ENCODE results near the gene OR2A5.
"Not testable (repeated sequence)": the region's sequence is repeated elsewhere in the genome, so short reads cannot be mapped to it uniquely, and the experiment has no call there.

OR2A5 gene

DNA sequence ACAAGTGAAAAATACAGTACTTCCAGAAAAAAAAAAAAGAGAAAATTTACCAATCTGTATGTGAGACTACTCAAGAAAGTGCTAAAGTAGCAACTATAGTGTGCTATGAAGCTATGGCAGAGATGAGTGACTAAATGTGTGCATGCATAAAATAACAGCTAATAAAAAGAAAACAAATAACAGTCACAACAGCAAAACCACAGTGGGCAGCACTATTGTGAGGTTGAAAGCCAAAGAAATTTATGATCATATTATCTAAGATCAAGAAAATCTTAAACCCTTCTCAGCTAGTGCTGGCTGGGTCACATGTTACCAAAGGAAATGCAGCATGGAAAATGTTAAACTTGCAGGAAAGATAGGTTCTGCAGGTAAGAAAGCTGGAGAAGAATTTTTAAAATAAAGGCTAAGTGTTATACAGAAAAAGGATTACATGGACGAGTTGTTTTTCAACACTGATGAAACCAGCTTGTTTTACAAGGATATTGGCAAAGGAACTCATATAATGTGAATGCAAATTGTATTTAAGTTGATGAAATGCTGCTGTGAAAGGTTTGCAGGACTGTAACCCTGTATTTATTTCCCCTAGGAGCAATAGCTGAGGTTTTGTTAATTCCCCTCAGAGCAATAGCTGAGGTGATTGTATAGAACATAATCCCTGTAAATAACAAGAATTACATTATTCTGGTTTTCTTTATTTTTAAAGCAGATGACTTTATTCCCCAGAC lies 15.6 kb upstream of the OR2A5 start:
- DNase-seq (ENCODE audit: low spot score): no peak

DNA sequence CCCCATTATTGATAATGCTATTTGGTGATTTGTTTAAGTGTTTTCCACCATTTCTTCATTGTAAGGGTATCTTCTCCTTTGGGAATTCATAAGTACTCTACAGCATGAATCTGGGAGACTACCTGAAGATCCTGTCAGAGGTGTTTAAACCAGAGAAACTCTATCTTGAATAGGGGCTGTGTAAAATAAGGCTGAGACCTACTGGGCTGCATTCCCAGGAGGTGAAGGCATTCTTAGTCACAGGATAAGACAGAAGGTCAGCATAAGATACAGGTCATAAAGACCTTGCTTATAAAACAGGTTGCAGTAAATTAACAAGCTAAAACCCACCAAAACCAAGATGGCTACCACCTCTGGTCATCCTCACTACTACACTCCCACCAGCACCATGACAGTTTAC lies 13.4 kb upstream of the OR2A5 start:
- no peak for DNase-seq (ENCODE audit: low spot score)

DNA sequence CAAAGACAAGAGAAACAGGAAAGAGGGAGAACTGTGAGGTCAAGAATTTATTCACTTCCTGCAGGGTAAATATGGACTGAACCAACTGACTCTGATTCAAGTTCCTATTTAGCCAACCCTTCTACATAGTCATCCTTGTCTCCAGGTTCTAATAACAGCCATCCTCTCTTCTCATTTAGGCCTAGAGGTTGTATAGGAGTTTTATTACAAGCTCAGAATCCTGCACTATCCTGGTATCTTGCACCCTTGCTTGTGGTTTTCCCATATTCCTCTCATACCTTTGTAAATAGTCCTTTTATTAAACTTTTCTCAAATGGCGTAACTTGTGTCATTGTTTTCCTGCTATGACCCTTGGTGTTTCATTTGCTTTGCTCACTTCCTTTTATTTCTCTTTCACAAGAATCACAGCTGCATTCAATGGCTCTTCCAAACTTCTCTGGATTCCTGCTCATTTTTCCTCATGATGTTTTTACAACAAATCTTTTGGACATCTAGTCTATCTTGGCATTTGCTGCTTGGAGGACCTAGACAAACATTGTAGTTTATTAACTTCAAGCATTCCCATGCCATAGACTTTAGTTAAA lies 12.4 kb upstream of the OR2A5 start:
- DNase-seq (ENCODE audit: low spot score): no peak

DNA sequence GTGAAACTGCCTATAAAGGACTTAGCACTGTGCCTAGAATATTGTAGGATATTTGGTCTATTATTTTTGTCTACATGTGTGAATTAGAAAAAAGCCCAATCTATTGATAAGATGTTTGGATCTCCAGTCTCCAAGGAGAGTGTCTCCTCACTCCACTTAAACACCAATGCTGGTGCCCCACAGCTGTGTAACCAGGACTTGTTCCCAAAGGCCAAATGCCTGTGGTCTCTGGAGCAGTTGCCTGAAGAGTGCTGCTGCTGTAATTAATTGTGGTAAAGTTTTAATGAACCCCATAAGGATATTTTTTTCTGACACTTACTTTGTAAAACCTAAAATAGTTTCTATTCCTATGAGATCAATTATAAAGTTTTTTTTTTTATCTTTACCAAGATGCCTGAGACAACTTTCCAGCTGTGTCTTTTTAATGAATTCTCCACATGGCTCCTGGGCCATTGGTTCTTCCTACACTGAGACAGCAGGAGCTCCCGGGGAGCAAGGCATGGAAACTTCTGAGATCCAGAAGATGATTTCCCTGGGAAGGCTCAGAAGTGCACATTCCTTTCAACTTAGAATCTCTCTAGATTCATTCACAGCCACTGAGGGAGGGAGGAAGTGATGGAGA lies 11.2 kb upstream of the OR2A5 start:
- no peak for DNase-seq (ENCODE audit: low spot score)

DNA sequence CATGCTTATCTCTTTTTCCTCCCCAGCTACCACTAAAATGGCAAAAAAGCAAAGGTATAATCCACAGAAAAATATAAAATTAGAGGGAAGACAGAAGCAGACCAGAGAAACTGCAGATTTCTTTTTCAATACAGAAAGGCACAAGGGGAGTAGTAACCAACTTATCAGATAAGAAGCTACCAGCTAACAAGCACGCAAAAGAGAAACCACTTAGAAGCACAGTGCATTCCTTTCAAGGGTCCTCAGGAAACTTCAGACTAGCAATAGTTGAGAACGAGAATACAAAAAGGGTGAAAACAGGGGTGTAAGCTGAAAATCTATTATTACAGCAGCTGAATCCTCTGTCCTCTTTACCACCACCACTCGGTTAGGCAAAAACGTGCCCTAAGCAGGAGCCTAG lies 9.9 kb upstream of the OR2A5 start:
- no peak for DNase-seq (ENCODE audit: low spot score)

DNA sequence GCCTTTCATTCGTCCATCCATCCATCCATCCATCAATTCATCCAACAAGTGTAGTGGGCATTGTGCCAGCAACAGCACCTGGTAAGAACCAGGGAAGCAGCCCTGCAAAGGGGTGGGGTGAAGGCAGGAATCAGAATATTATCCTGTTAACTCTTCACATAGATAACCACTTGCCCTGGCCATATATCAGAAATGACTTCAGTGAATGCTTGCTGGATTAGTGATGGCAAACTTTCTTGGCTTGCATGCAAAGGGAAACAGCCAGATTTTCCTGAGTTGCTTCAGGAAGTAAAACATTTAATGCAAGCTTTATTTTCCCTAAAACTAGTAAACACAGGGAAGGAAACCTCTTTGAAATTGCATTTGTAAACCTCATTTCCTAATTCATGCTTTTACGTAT lies 743 bp downstream of the OR2A5 start:
- DNase-seq (ENCODE audit: low spot score): no peak

DNA sequence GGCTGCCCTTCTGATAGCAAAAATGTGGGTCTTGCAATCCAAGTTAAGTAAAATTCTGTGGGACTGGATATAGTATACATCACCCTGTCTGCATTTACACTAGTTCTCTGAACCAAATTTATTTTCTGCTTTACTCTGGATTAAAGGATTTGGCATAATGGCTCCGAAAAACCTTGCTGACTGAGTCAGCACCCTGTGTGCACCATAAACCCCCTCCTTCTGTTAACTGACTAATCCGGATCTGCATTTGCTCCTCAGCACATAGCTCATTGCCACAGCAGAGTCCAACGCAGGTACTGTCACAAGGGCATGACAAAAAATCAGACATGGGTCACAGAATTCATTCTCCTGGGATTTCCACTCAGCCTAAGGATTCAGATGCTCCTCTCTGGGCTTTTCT lies 1.3 kb downstream of the OR2A5 start:
- DNase-seq (ENCODE audit: low spot score): peak; percentile 16

DNA sequence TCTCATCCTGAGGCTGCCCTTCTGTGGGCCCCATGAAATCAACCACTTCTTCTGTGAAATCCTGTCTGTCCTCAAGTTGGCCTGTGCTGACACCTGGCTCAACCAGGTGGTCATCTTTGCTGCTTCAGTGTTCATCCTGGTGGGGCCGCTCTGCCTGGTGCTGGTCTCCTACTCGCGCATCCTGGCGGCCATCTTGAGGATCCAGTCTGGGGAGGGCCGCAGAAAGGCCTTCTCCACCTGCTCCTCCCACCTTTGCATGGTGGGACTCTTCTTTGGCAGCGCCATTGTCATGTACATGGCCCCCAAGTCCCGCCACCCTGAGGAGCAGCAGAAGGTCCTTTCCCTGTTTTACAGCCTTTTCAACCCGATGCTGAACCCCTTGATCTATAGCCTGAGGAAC lies 2.1 kb downstream of the OR2A5 start:
- not testable (repeated sequence) for DNase-seq (ENCODE audit: low spot score)

DNA sequence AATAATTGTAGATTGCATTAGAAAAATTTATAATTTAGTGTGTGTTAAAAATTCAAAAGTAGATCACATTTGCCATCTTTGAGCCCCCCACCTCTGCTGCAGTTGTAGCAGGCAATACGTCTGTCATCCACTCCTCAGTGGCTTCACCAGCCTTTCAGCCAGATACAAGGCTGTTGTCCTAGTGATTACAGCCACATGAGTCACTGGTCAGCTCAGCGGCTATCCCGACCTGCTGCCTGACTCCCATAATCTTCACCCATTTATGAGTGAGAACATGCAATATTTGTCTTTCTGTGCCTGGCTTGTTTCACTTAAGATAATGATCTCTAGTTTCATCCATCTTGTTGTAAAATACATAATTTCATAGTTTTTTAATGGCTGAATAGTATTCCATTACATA lies 9.2 kb downstream of the OR2A5 start:
- DNase-seq (ENCODE audit: low spot score): peak; percentile 55

DNA sequence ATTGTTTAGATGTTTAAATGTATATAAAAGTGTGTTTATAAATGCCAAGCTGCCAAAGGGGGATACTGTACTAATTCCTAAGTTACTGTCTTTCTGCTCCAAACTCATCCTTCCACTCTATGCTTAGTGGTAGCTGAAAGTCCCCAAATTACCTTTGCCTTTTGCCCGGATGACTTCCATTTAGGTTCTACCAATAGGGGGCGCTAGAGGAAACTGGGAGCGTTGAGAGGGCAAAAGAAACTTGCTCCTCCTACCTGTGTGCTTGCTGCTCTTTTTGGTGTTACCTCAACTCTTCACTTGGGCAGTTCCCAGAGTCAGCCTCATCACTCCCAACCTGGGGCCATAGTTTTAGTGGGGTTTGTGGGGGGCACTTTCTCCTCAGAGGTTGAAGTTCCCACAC lies 15.0 kb downstream of the OR2A5 start:
- DNase-seq (ENCODE audit: low spot score): no peak

DNA sequence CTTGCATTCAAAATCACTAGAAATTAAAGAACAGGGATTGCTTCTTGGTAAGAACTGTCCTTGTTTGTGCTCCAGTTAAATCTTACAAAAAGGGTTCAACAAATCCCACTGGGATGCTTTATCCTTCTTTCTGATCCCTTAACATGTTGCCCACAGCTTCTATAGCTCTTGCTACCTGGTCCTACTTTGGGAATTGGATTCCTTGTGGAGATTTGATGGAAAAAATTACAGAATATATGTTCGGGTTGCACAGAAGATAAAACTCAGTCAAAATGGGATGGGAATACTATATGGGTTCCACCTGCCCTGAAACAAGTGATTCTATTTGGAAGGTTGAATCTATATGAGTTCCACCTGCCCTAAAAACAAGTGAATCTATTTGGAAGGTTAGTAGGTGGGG lies 20.8 kb downstream of the OR2A5 start, which contains the start of gene OR2A25:
Gene OR2A25, plus strand, starts transcription at position 301 of the 400 bp plus-strand sequence. CDS start 4,409 bp downstream, outside the sequence.
- DNase-seq (ENCODE audit: low spot score): no peak

DNA sequence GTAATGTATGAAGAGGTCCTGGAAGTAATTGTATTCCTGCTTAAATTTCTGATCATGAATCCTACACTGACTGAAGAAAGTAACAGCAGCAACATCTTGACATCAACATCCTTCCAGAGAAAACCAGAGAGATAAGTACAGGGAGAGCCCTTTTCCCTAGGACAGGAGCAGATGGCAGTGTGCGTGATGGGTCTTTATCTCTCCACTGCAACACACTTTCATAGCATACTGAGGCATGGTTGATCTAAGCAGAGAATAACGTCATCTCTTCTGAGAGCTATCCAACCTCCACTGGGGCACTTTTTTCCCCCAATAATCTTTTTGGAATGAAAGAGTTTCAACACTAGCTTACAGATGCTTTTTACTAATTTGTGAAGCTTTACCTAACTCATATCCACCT lies 21.2 kb downstream of the OR2A5 start:
- no peak for DNase-seq (ENCODE audit: low spot score)

DNA sequence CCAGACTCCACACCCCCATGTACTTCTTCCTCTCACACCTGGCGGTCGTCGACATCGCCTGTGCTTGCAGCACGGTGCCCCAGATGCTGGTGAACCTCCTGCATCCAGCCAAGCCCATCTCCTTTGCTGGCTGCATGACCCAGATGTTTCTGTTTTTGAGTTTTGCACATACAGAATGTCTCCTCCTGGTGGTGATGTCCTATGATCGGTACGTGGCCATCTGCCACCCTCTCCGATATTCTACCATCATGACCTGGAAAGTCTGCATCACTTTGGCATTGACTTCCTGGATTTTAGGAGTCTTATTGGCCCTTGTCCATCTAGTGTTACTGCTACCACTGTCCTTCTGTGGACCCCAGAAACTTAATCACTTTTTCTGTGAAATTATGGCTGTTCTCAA lies 25.6 kb downstream of the OR2A5 start:
- no peak for DNase-seq (ENCODE audit: low spot score)

DNA sequence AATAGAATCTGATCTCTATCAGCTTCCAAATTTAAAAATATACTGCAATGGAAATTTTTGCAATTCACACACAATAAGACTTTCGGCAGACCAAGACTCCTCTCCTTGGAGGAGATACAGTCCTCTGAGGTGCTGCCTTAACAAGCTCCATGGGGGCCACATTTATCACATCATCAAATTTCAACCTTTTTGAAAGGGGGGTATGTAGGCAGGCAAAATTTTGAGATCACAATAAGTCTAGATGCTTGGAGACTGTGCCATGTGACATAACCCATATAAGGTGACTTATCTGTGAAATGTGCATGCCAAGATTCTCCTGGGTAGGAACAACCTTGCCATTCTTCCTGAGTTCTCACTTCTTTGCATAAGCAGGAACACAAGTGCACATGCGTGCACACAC lies 37.2 kb downstream of the OR2A5 start, which contains the start of gene OR2A12:
Gene OR2A12, plus strand, starts transcription at position 301 of the 400 bp plus-strand sequence. CDS start 8,830 bp downstream, outside the sequence.
- no peak for DNase-seq (ENCODE audit: low spot score)

DNA sequence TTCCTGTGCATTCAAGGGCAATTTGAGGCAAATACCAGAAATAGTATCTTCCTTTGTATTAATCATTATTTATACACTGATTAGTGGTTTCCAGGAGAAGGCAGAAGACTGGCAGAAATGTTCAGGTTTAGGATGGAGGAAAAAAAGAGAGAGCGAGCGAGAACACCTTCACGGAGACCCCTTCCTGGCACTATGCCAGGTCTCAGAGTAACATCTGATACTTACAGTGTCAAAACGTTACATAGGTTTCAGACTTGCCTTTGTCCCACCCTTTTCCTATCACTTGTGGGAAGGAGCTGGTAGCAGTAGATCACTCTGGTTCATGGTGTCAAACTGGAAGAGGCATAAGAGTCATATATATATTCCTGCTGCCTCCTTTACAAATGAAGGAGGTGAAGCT lies 38.0 kb downstream of the OR2A5 start:
- no peak for DNase-seq (ENCODE audit: low spot score)

DNA sequence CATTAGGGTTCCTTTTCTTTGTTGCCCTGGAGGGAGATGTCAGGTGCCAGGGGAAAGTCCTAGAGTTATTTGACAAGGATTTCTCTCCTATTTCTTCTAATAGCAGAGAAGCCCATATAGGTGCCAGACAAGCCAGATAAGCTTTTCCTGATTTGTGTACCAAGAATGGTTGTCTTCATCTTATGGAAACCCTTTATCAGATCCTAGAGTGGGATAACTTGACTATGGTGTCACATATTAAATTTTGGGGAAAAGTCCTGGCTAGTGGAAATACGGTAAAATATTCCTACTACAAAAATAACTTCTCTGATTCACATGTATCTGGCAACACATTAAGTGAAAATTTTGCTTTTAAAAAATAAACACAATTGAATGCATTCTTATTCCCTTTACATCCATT lies 38.5 kb downstream of the OR2A5 start:
- no peak for DNase-seq (ENCODE audit: low spot score)

DNA sequence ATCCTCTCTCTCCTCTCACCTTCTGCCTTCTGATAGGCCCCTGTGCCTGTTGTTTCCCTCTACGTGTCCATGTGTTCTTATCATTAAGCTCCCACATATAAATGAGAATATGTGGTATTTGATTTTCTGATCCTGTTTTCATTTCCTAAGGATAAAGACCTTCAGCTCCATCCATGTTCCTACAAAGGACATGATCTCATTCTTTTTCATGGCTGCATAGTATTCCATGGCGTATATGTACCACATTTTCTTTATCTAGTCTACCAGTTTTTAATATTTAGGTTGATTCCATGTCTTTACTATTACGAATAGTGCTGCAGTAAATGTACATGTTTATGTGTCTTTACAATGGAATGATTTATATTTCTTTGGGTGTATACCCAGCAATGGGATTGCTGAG lies 41.9 kb downstream of the OR2A5 start:
- DNase-seq (ENCODE audit: low spot score): no peak

DNA sequence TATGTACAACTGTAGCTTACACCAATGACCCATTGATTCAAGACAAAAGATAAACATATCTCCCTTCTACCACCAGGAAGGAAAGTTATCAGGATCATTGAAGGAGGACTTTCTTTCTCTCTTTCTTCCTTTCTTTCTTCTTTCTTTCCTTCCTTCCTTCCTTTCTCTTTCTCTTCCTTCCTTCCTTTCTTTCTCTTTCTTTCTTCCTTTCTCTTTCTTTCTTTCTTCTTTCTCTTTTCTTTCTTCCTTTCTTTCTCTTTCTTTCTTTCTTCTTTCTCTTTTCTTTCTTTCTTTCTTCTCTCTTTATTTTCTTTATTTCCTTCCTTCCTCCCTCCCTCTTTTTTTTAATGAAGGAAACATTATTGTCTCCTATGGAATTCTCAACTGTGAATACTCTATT lies 50.0 kb downstream of the OR2A5 start:
- DNase-seq (ENCODE audit: low spot score): no peak

DNA sequence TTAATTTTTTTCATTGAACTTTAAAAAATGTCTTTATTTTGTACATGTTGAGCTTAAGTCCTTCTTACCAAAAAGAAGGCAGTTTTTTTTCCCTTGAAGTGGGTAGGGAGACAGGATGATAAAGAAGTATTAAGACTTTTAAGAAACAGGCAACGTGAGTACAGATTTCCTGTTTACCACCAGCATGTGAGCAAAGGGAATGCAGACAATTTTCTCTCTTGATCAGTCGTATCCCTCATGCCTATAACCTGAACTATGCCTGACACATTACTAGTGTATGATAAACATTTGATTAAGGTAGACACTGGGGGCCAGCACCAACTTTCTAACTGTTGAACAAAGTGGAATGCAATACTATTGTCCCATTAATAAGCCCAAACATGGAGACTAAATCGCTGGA lies 51.9 kb downstream of the OR2A5 start:
- DNase-seq (ENCODE audit: low spot score): no peak

DNA sequence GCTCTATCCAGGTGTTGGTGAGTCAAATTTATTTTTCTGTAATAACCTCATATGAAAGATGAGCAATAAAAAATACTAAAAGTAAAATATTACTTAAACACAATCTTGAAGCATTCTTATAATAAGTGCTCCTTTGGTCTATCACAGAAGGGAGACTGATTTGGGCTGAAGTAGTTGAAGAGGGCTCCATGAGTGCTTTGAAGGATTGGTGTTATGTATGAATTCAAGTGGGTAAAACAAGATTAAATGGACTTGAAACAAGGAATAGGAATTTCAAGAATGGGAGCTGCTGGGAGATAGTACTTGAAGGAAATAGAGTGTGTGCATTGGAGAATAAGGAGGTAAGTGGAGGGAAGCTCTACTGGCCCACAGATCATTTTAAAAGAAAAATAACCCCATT lies 53.3 kb downstream of the OR2A5 start:
- DNase-seq (ENCODE audit: low spot score): no peak

DNA sequence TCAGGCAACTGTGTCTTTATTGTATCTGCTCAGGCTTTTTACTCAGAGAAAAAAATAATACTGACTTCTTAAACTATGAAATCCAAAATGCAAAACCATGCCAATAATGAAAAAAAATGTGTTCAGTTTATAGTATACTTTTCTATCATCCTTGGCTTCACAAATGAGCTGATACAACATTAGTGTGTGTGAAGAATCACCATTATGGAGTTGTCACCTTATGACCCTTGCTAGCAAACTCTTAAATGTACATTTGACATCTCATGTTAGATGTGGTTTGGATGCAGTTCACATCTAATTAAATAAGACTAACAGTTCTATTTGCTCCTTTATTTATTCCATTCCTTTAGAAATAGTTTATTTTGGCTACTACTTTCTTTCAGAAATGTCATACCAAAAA lies 56.5 kb downstream of the OR2A5 start:
- DNase-seq (ENCODE audit: low spot score): no peak

Measured in kidney tubule cell (primary cell).